8988T (cell line): ENCODE data around the gene G6PC1.
"Not testable (repeated sequence)": the region's sequence is repeated elsewhere in the genome, so short reads cannot be mapped to it uniquely, and the experiment has no call there.

Source experiments
- DNase-seq: peaks from one replicate; pipeline ENCODE4 v3.0.0; 2011

The G6PC1 gene

GRCh38 chr17:42904110-42904469 is 3.5 kb downstream of the G6PC1 start:
- DNase-seq, result no peak

GRCh38 chr17:42906772-42907446 is 6.3 kb downstream of the G6PC1 start:
- DNase-seq, result no peak

- DNase-seq, result no peak
Measured at GRCh38 chr17:42908872-42909700, 8.5 kb downstream of the G6PC1 start.

GRCh38 chr17:42913522-42913921 is 12.9 kb downstream of the G6PC1 start:
- DNase-seq, result no peak

GRCh38 chr17:42913981-42914617 is 13.5 kb downstream of the G6PC1 start:
- no peak for DNase-seq

GRCh38 chr17:42915288-42915687 is 14.7 kb downstream of the G6PC1 start:
- DNase-seq, result not testable (repeated sequence)

GRCh38 chr17:42916388-42917235 is 16.0 kb downstream of the G6PC1 start:
- not testable (repeated sequence) for DNase-seq

GRCh38 chr17:42917236-42917603 is 16.6 kb downstream of the G6PC1 start:
- no peak for DNase-seq

GRCh38 chr17:42918902-42919521 is 18.4 kb downstream of the G6PC1 start:
- DNase-seq, result no peak

GRCh38 chr17:42919522-42920077 is 19.0 kb downstream of the G6PC1 start:
- not testable (repeated sequence) for DNase-seq

GRCh38 chr17:42920106-42920900 is 19.7 kb downstream of the G6PC1 start:
- DNase-seq, result no peak

- no peak for DNase-seq
Measured at GRCh38 chr17:42920922-42921321, 20.3 kb downstream of the G6PC1 start.

- DNase-seq, result no peak
Measured at GRCh38 chr17:42922294-42922693, 21.7 kb downstream of the G6PC1 start.

- not testable (repeated sequence) for DNase-seq
Measured at GRCh38 chr17:42923472-42923871, 22.9 kb downstream of the G6PC1 start.

- DNase-seq, result no peak
Measured at GRCh38 chr17:42924891-42925290, 24.3 kb downstream of the G6PC1 start.

- DNase-seq, result peak; percentile 54
Measured at GRCh38 chr17:42928714-42929496, 28.3 kb downstream of the G6PC1 start.

- no peak for DNase-seq
Measured at GRCh38 chr17:42929497-42929844, 28.9 kb downstream of the G6PC1 start.

GRCh38 chr17:42937712-42938596 is 37.4 kb downstream of the G6PC1 start:
- peak; percentile 43 for DNase-seq

GRCh38 chr17:42944211-42944610 is 43.6 kb downstream of the G6PC1 start:
- DNase-seq, result no peak

- no peak for DNase-seq
Measured at GRCh38 chr17:42946812-42947211, 46.2 kb downstream of the G6PC1 start.
